Liver (tissue), 9 donors: ENCODE data around the gene CCDC102A. TPM values are rescaled to one million over a fixed set of nuclear protein-coding genes. Genes with fewer than 3 reads are reported as not detected.

ENCODE experiments used
- DNase-seq: peaks from one replicate; pipeline ENCODE4 v3.0.0-alpha.2; 2017; ENCODE audit warnings: low spot score
- H3K27ac ChIP-seq, 2 donors: one replicate each; pipeline ENCODE4 v1.7.0; 2013; ENCODE audit warnings: inconsistent platforms in 2 of 2, low read length in 2 of 2, control low read depth in 1 of 2, low read depth in 1 of 2, mild to moderate bottlenecking in 1 of 2
- H3K27me3 ChIP-seq, 4 donors: one replicate each; pipeline versions ENCODE4 v1.6.1 to v1.7.0; 2013; ENCODE audit warnings: low read length in 3 of 4, inconsistent platforms in 1 of 4, mild to moderate bottlenecking in 1 of 4, moderate library complexity in 1 of 4; ENCODE audit not compliant: control insufficient read depth in 4 of 4, insufficient read depth in 4 of 4
- H3K36me3 ChIP-seq, 4 donors: one replicate each; pipeline versions ENCODE4 v1.6.1 to v1.7.0; 2013; ENCODE audit warnings: low read length in 3 of 4, mild to moderate bottlenecking in 3 of 4, low read depth in 1 of 4, moderate library complexity in 1 of 4; ENCODE audit not compliant: control insufficient read depth in 4 of 4, insufficient read depth in 3 of 4
- H3K4me1 ChIP-seq, 4 donors: one replicate each; pipeline versions ENCODE4 v1.6.1 to v1.7.0; 2013; ENCODE audit warnings: low read length in 3 of 4, mild to moderate bottlenecking in 3 of 4, moderate library complexity in 1 of 4; ENCODE audit not compliant: control insufficient read depth in 4 of 4, insufficient read depth in 4 of 4
- H3K4me3 ChIP-seq, 3 donors: one replicate each; pipeline versions ENCODE4 v1.6.1 to v1.7.0; 2013; ENCODE audit warnings: low read length in 3 of 3, control low read depth in 1 of 3, low read depth in 1 of 3, mild to moderate bottlenecking in 1 of 3
- H3K9ac ChIP-seq, 2 donors: one replicate each; pipeline ENCODE4 v1.7.0; 2013; ENCODE audit warnings: low read length in 2 of 2, mild to moderate bottlenecking in 2 of 2, moderate library complexity in 2 of 2, control low read depth in 1 of 2, low read depth in 1 of 2
- H3K9me3 ChIP-seq, 4 donors: one replicate each; pipeline versions ENCODE4 v1.6.1 to v1.7.0; 2013; ENCODE audit warnings: low read length in 3 of 4; ENCODE audit not compliant: control insufficient read depth in 4 of 4
- CTCF ChIP-seq: fragments of 150-350 bp; IDR thresholded peaks from 2 replicates; pipeline ENCODE4 v1.5.1; 2017; ENCODE audit warnings: improper control_type of control experiment, low read depth, low read length; ENCODE audit not compliant: missing input control
- EGR1 ChIP-seq, 2 donors: IDR thresholded peaks; 2 replicates each; pipeline ENCODE4 v1.6.1; 2016 to 2018; ENCODE audit warnings: antibody characterized with exemption in 2 of 2, low read depth in 2 of 2
- FOXA1 ChIP-seq: IDR thresholded peaks from 2 replicates; pipeline ENCODE4 v1.6.1; 2016; ENCODE audit warnings: antibody characterized with exemption
- FOXA2 ChIP-seq: IDR thresholded peaks from 2 replicates; pipeline ENCODE4 v1.6.1; 2016; ENCODE audit warnings: antibody characterized with exemption
- GABPA ChIP-seq, 2 donors: IDR thresholded peaks in 1 of 2; conservative IDR thresholded peaks in 1 of 2; 2 replicates each; pipeline ENCODE4 v1.6.1; 2016; ENCODE audit warnings: antibody characterized with exemption in 2 of 2, mild to moderate bottlenecking in 1 of 2, moderate library complexity in 1 of 2
- HNF4A ChIP-seq, 2 donors: conservative IDR thresholded peaks; 2 replicates each; pipeline ENCODE4 v1.6.1; 2016; ENCODE audit warnings: antibody characterized with exemption in 2 of 2, mild to moderate bottlenecking in 2 of 2
- HNF4G ChIP-seq: IDR thresholded peaks from 2 replicates; pipeline ENCODE4 v1.6.1; 2016; ENCODE audit warnings: antibody characterized with exemption
- JUND ChIP-seq, 2 donors: IDR thresholded peaks; 2 replicates each; pipeline ENCODE4 v1.6.1; 2016; ENCODE audit warnings: antibody characterized with exemption in 2 of 2
- MAX ChIP-seq: IDR thresholded peaks from 2 replicates; pipeline ENCODE4 v1.6.1; 2016; ENCODE audit warnings: antibody characterized with exemption
- NR2F2 ChIP-seq: IDR thresholded peaks from 2 replicates; pipeline ENCODE4 v1.6.1; 2016; ENCODE audit warnings: antibody characterized with exemption
- RAD21 ChIP-seq, 2 donors: IDR thresholded peaks; 2 replicates each; pipeline ENCODE4 v1.6.1; 2016; ENCODE audit warnings: antibody characterized with exemption in 2 of 2, mild to moderate bottlenecking in 2 of 2
- REST ChIP-seq: IDR thresholded peaks from 2 replicates; pipeline ENCODE4 v1.6.1; 2016; ENCODE audit warnings: antibody characterized with exemption, mild to moderate bottlenecking
- RXRA ChIP-seq, 2 donors: IDR thresholded peaks; 2 replicates each; pipeline ENCODE4 v1.6.1; 2017 to 2018; ENCODE audit warnings: antibody characterized with exemption in 2 of 2, mild to moderate bottlenecking in 1 of 2
- SP1 ChIP-seq: IDR thresholded peaks from 2 replicates; pipeline ENCODE4 v1.6.1; 2018; ENCODE audit warnings: antibody characterized with exemption, mild to moderate bottlenecking
- TAF1 ChIP-seq: conservative IDR thresholded peaks from 2 replicates; pipeline ENCODE4 v1.6.1; 2016; ENCODE audit warnings: antibody characterized with exemption, mild to moderate bottlenecking
- YY1 ChIP-seq: IDR thresholded peaks from 2 replicates; pipeline ENCODE4 v1.6.1; 2016; ENCODE audit warnings: antibody characterized with exemption, mild to moderate bottlenecking
- ZBTB33 ChIP-seq: IDR thresholded peaks from 2 replicates; pipeline ENCODE4 v1.6.1; 2016; ENCODE audit warnings: antibody characterized with exemption
- WGBS: extraction: QIAGEN DNeasy Blood & Tissue Kit; methylation state at CpG from one replicate; pipeline ENCODE4 v1.1.7; 2013; 5-methylcytosine and 5-hydroxymethylcytosine counted together
- polyA plus RNA-seq, 2 donors: library from polyadenylated mRNA; stranded (reverse) in 1 of 2; unstranded in 1 of 2; fragments of 200-250 nt in 1 of 2; fragments of >200 nt in 1 of 2; fragmentation: Nextera tagmentation in 1 of 2; extraction: Ambion mirVana in 1 of 2; gene quantifications; one replicate each; pipeline versions ENCODE4 v1.2.1 to v1.2.3, GENCODE V29; 2013 to 2015
- total RNA-seq, 2 donors: library from RNA; depleted of rRNA; stranded (reverse); fragments of >200 nt; gene quantifications; one replicate each; pipeline ENCODE4 v1.2.3, GENCODE V29; 2014
- donor health status: healthy.
- donor health status: healthy.
- donor health status: healthy.
- donor health status: healthy.
- donor health status: healthy.

Gene CCDC102A
- total and polyA plus RNA-seq, 4 donors: 0.36 to 2.6 (median 1.7) TPM

DNA sequence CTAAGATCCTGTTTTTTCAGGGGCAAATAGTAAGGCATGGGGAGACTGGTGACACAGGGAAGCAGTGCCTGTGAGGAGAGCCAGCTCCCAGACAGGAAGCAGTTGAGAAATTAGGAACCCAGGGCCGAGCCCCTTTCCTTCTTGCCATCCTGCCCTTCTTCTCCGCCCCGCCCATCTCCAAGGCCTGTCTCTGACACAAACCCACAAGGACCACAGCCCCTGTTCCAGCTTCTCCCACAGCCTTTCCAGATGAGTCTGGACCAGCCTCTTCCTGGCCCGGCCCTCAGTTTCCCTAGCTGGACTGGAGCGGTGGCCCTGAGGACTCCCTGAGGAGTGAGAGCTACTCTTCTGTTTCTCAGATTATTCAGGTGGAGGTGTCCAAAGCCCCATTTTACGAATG, 9.9 kb downstream of the CCDC102A start:
- TF ChIP-seq FOXA2 (no peak), SP1 (no peak), TAF1 (no peak), YY1 (no peak), NR2F2 (no peak), GABPA (IDR thresholded peaks at IDR 0.05 in 1 of 2, conservative IDR thresholded peaks at IDR 0.05 in 1 of 2) (no peak), MAX (no peak), ZBTB33 (no peak), RAD21 (IDR thresholded peaks at IDR 0.05) (no peak), REST (no peak)
- H3K36me3 ChIP-seq: no peaks in the 10 kb centered on the region
- WGBS: 89% methylated on average over 6 of the region's 6 CpGs
- no peak overlapping the region for H3K4me3 ChIP-seq
- no peaks in the 10 kb centered on the region for H3K9me3 ChIP-seq
- DNase-seq: no peak
- H3K9ac ChIP-seq: no peak overlapping the region
- peaks cover 0 to 11% (median 3%) of the 10 kb centered on the region in 4 donors for H3K4me1 ChIP-seq
- H3K27me3 ChIP-seq: no peaks in the 10 kb centered on the region
- no peak overlapping the region for H3K27ac ChIP-seq

- Histone ChIP-seq H3K27ac (no peak overlapping the region), H3K27me3 (no peaks in the 10 kb centered on the region), H3K36me3 (no peaks in the 10 kb centered on the region), H3K4me1 (peaks cover 0 to 9% (median 3%) of the 10 kb centered on the region in 4 donors), H3K4me3 (no peak overlapping the region), H3K9me3 (no peaks in the 10 kb centered on the region), H3K9ac (no peak overlapping the region)
- TF ChIP-seq EGR1 (IDR thresholded peaks at IDR 0.05; ENCODE audit: low read depth in 2 of 2): no peak
- TF ChIP-seq RAD21 (IDR thresholded peaks at IDR 0.05): no peak
- no peak for TF ChIP-seq MAX
- TF ChIP-seq HNF4A (conservative IDR thresholded peaks at IDR 0.05): no peak
- WGBS: 94% methylated on average over 18 of the region's 18 CpGs
- no peak for DNase-seq
Observed at GRCh38 chr16:57525761-57526160, 10.6 kb downstream of the CCDC102A start.

DNA sequence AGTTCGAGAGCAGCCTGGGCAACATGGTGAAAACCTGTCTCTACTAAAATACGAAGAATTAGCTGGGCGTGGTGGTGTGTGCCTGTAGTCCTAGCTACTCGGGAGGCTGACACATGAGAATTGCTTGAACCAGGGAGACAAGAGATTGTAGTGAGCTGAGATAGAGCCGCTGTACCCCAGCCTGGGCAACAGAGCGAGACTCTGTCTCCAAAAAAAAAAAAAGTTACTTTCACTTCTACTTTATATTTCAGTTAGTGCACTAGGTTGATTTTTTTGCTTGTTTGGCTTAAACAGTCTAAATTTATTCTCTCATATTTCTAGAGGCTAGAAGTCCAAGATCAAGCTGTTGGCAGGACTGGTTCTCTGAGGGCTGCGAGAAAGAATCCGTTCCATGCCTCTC, 13.4 kb downstream of the CCDC102A start:
- WGBS: 92% methylated on average over 8 of the region's 8 CpGs
- H3K36me3 ChIP-seq: no peaks in the 10 kb centered on the region
- no peak overlapping the region for H3K4me3 ChIP-seq
- no peak overlapping the region for H3K27ac ChIP-seq
- H3K9ac ChIP-seq: no peak overlapping the region
- peaks cover 0 to 5% (median 2%) of the 10 kb centered on the region in 4 donors for H3K4me1 ChIP-seq
- no peaks in the 10 kb centered on the region for H3K9me3 ChIP-seq
- TF ChIP-seq HNF4G (no peak), EGR1 (IDR thresholded peaks at IDR 0.05; ENCODE audit: low read depth in 2 of 2) (no peak), YY1 (no peak), RAD21 (IDR thresholded peaks at IDR 0.05) (no peak), SP1 (no peak), CTCF (no peak), HNF4A (conservative IDR thresholded peaks at IDR 0.05) (no peak), RXRA (IDR thresholded peaks at IDR 0.05) (no peak), JUND (IDR thresholded peaks at IDR 0.05) (no peak), FOXA1 (no peak)
- no peaks in the 10 kb centered on the region for H3K27me3 ChIP-seq
- no peak for DNase-seq
